Left forelimb (tissue), 1 donor: ENCODE measurements around the gene MYO18A.
"Not testable (repeated sequence)": the region's sequence is repeated elsewhere in the genome, so short reads cannot be mapped to it uniquely, and the experiment has no call there.

Experiments used
- DNase-seq: peaks from one replicate; pipeline ENCODE4 v3.0.0-alpha.2; 2018; ENCODE audit warnings: low spot score

Gene MYO18A

DNA sequence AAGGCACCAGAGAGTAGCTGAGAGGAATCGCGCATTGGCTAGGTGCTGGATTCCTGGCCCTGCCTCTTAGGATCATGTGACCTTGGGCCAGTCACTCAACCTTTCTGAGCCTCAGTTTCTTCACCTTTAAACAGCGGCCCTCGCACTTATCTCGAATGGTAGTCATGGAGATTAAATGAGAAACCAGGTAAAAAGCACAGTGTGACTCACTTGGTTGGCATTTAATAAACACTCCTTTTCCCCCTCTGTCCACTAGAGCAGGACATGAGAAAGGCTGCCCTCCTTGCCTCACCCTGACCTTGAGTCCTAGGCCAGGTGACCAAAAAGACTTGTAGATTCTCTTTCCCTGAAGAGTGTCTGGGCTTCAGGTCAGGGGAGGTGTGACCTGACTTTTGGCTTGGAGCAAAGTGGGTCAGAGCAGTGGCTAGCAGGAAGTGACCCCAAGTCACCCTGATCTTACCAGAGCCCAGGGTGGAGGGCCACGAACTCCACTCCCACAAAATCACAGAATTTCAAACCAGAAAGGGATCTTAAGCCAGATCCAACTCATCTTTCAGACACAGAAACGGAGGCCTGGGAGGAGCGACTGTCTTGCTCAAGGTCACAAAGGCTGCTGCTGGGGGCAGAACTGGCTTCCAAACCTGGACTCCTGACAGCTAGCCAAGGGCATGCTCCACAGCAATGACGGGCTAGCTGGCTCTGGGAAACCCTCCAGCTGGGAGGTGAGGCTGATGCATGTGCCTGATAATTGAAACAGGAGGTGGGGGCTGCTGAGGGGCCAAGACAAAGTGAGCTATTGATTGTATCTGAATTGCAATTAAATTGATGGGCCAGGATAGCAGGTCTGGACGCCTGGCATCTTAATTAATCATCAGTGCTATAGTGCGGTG is 72.0 kb downstream of the MYO18A start:
- DNase-seq = no peak

DNA sequence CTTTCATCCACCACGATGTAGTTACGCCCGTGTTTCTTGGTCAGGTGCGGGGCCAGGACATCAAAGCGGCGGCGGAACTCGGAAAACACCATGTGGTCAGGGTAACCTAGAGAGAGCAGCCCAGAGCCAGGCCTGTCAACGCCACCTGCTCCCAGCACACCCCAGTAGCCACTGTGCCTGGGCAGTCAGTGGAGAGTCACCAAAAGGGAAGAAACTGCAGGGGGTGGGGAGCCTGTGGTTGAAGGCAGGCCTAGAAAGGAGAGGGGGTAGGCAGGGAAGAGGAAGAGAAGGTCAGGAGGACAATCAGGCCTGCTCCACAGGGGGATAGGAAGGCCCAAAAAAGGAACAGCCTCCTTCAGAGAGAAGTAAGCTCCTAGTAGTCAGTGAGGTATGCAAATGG is 73.1 kb downstream of the MYO18A start:
- DNase-seq = no peak

DNA sequence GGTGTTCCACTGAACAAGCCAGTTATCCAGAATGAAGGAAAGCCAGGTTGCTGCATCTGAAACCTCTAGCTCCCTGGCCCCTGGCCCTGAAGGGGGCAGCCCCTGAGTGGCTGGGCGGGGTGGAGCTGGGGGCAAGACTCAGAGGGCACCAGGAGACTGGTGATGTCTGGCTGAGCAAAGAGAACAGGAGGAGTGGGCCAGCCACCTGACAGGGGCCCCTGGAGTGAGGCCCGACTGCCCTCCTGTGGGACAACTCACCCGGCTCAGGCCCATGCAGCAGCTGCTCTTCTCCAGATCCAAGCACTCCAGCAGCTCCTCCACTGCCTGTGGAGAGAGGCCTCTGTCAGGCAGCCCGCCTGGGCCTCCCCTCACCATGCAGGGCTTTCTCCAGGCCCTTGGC is 76.9 kb downstream of the MYO18A start:
- DNase-seq = no peak

DNA sequence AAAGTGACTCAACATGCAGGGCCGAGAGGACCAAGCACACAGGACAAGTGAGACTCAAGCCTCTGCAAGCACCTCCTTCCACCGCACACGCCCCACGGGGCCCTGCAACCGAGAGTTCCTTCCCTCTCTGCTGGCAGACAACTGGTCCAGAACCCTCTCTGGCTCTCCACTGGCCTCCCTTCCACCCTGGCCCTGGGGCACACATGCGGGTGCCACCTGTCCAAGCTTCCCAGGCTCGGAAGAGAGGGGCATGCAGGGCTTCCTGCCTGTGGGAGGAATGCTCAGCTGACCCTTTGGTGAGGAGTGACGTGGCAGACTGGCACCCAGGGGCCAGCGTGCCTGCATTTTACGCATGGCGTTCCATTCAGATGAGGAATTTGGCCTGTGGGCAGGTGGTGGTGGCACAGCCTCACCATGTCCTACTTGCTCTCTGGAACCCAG is 77.4 kb downstream of the MYO18A start:
- DNase-seq = no peak

DNA sequence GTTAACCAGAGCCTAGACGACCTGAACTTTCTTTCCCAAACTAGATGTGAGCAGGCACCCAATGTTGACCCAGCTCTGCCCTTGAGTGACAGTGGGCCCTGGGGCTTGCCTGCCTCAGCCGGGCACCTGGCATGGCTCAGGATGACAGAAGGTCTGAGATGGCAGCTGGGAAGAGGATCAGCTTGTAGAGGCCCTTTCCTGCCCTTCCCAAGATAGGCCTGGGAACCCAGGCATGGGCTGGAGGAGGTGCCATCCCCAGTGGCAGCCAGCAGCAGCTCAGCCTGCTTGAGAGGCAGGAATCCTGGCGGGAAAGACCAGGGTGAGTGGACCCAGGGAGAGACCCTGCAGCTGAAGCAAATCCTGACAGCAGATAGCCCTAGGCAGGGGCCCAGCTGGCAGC is 78.2 kb downstream of the MYO18A start:
- no peak for DNase-seq

DNA sequence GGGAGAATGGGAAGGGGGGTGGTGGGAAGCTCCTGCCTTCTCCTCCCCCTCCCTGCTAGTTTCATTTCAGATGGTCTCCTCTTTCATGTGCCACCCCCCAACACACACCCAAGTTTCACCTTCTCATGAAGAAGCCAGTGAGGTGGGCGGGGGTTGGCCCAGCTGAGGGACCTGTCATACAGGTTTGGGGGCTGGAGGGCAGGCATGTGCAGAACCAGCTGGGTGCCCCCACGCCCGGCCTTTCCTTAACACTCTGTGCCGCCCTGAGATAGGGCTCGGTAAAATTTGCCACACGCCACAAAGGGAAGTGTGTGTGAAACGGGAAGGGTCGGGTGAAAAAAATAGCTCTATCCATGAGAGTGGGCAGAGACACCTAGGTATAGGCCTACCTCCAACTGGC is 79.9 kb downstream of the MYO18A start:
- DNase-seq = no peak

DNA sequence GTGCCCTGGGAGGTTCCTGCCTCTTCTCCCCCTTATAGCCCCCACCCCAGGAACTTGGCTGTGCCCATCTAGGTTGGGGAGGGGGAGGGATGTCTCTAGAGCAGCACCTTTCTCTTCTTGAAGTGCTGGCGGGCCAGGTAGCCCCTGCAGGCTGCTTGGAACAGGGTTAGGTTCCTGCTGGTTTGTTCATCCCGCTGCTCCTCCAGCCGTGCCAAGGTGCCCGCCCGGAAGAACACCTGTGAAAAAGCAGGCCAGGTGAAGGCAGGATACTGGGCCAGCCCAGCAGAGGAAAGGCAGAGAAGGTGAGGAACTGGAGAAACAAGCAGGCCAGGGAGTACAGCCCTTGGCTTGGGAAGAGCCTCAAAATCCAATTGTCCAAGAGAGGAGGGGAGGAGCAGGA is 80.7 kb downstream of the MYO18A start:
- DNase-seq = no peak

DNA sequence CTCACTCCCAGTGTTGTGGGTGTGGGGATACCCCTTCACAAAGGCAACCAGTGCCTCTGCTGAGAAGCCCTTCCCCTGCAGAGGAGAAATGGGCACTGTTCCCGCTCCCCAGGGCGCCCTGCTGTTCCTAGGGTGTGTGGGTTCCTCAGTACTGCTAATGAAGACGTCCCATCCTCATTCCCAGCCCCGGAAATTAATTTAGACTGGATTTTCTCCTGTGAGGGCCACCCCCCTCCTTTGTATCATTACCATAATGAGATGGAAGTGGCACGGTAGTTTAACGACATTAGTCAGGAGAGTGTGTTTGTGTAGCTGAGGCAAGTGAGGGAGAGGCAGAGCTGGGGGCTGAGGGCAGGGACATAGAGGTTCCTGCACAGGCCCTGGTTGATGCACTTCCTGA is 84.1 kb downstream of the MYO18A start:
- DNase-seq = no peak

DNA sequence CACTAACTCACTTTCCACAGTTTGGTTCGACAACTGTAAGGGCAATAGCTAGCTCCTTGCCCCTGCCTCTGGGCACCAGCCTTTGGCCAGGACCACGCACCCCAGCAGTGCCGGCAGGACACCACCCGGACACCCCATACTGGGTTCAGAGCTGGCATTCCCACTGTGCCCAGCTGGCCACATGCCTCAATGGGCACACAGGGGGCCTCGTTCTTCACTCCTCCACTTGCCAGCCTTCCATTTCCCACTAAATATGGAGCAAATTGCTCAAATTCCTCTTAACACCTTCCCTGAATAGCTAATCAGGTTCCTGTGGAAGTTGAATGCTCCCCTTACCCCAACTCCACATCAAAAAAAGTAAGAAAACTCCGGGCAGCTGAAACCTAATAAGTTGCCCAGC is 84.8 kb downstream of the MYO18A start:
- DNase-seq = no peak

DNA sequence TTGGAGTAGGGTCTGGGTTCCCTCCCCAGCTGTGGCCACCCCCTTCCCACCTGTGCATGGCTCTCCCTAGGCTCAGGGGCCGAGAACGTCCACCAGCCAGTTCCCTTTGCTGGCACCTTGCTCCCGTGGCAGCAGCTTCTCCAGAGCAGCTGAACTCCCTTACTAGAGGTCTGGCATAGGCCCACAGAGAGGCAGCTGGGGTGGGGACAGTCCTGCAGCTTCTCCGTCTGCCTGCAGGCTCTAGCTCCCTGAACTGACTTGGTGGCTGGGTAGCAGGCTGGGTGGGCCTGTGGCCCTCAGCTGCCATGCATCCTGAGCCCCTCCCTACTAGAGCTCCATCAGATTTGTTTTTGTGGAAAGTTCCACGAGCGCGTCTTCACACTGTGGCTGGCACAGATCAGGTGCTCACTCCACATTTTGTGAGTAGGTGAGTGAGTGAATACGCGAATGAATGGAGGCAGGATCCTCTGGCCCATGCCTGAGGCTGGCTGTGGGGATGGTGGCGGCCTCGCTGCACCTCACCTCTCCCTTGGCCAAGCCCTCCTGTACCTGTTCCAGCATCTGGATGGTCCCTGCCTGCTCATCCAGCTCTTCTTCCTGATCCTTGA is 86.0 kb downstream of the MYO18A start:
- no peak for DNase-seq

DNA sequence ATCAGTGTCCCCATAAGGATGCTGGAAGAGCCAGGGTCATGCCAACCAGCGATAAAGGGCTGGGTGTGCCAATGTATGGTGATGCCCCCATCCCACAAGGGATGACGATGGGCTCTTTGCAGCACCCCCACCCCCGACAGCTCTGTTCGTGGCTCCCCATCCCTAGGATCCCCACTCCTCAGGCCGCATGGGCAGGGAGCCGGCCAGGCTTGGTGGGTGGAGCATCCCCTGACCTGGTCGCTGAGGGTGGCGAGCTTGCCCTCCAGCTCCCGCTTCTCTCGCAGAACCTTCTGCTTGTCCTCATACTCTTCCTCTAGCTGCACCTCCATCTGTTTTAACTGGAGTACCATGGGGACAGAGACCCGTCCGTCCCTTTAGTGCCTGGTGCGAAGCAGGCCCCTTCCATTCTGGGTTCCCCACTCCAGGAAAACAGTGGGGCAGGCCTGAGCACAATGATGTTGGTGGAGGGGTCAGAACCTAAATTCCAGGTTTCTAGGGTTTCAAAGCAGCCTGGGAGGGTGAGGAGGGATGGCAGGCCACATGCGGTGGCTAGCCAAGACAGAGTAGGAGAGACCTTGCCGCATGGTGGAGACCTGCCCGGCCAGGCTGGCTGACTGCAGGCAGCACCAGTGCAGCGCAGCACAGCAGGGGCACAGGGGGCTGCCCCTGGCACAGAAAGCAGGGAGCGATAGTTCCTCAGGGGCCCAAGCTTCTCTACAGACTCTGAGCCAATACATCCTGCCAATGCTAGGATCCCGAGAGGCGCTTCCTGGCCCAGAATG is 86.9 kb downstream of the MYO18A start:
- DNase-seq = no peak

DNA sequence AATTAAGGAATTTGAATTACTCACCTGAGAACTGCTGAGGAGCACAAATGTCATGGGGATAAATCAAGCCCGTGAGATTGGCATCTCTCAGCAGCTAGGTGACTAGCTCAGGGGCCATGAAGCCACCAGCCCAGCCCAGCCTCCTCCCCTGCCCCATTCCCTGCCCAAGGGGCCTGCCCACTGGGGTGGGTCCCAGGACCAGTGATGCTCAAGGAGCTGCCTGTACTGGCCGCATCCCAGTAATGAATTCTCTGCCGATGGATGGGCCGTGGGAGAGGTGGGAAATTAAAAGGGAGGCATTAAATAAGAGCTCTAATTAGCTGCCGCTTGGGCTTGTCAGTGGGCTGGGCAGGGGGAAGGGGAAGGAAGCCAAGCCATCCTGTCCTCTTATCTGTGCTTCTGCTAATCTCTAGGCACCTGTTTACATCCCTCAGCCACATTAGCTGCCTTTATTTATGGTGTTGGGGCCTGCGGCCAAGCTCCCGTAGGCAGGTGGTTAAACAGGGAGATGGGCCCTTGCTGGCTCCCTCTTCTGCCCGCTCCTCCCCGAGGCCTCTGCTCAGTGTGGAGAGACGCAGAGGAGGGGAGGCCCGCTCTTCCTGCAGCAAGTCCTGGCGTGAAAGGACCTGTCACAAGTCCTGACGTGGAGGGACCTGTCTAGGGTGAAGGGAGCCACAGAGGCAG is 88.5 kb downstream of the MYO18A start:
- DNase-seq = no peak

DNA sequence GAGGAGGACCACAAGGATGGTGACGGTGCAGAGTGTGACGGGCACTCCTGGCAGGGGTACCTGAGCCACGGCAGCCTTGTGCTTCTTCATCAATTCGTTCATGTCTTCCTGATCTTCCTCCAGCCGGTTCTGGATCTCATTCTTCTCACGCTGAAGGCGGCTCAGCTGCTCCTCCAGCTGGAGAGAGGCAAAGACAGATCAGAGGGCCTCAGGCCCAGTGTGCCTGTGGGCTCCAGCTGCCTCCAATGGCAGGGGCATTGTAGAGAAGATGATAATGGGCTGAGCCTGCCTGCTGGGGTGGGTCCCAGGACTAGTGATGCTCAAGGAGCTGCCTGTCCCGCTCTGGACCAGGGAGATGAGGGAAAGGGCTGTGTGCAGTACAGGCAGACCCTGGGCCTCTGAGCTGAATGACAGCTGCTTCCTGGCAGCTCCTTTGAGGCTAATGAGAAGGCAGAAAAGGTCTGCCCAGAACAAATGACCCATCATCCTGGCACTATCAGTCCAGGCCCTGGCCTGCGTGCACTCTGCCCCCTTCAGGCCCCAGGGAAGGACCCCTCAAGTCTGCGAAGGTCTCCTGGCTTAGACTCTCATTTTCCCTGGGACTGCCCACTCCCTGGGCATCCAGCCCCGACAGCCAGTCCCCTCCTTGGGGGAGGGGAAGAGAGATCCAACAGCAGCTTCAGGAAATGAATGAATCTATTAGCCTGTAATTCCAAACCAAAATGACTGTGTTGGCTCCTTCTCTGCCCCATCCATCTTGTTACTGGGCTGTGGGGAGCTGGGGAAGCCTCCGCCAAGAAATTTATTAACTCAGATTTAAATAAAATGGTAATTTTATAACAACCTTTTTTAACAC is 89.2 kb downstream of the MYO18A start:
- no peak for DNase-seq

DNA sequence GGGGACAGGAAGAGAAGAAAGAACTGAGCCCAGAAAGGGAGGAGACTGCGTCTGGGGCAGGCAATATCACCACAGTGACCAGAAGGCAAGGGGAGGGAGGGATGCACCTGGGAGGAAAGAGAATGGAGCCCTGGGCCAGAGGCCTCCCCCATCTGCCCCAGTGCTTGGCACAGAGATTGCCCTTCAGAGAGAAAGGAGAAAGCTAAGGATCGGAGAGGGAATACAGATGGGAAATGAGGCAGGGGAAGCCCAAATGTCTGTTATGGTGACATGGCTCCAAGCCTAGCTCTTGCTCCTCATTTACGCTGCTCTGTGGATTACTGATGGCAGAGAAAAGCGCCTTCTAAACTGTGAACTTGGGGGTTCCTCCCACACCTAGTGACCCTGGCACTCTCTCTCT is 90.1 kb downstream of the MYO18A start:
- DNase-seq = no peak

DNA sequence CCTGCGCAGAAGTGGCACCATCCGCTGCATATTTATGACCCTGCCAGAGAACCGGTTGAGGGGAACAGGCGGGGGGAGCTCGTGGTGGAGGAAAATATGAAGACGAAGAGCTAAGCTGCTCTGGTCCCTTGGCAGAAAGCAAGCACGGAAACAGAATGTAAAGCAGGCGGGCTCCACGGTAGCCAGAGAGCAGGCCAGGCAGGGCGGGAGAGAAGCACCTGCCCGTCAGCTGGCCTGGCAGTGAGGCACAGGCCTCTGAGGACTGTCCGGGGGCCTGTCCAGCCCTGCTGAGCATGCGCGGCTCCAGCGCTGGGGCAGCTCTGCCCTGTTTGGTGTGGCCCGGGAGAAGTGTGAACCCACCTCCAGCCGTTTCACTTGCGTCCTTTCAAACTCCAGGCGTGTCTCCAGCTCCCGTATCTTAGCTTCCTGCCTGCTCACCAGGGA is 90.6 kb downstream of the MYO18A start:
- no peak for DNase-seq

DNA sequence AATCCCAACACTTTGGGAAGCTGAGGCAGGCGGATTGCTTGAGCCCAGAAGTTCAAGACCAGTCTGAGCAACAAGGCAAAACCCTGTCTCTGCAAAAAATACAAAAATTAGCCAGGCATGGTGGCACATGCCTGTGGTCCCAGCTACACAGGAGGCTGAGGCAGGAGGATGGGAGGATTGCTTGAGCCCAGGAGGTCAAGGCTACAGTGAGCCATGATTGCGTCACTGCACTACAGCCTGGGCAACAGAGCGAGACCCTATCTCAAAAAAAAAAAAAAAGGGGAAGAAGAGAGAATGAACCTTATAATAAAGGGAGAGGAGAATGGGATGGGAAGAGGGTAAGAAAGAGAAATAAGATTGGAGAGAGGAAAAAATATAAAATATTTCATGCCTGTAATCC is 91.4 kb downstream of the MYO18A start:
- not testable (repeated sequence) for DNase-seq

DNA sequence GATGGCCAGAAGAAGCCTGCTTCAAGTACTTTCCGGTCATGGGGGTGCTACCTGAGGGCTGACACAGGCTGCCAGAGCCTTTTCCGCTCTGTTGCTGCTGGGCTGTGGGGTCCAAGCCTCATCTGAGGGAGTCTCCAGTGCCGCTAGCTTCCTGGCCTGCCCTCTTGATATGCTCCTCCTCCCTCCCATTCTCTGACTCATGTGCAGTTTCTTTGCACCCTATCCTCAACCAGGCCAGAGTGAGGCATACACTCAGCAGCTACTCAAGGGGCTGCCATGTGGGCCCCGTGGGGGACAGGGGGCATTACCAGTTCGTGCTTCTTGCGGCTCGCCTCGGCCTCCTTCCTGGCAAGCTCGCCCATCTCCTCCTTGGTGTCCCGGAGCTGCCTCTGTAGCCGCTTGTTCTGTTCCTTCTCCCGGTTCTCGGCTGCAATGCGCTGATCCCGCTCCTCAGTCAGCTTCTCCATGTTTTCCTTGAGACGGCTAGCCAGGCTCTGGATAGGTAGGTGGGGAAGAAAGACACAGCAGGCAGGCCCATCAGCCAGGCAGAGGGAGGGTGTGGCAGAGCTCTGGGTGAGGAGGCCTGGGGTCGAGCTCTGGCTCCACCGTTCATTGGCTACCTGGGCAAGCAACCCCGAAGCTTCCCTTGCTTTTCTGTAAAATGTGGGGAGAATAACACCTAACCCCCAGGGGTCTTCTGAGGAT is 93.4 kb downstream of the MYO18A start:
- no peak for DNase-seq

DNA sequence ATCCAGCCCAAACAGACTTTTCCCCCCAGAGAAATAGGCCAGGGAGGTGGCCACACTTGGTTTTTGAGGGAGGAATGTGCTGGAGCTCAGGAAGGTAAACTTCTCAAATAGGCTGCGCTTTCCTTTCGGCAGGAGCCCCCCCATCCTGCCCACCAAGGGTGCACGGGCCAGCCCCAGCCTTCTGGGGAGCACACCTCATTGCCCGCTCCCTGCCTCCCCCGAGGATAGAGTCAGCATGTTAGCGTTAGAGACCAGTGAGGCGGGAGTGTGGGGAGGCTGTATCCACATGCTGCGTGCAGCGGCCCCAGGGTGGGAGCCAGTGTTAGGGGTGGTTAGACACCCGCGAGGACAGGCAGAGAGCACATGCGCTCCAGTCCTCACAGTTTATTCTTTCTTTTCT is 95.0 kb downstream of the MYO18A start:
- DNase-seq = no peak

DNA sequence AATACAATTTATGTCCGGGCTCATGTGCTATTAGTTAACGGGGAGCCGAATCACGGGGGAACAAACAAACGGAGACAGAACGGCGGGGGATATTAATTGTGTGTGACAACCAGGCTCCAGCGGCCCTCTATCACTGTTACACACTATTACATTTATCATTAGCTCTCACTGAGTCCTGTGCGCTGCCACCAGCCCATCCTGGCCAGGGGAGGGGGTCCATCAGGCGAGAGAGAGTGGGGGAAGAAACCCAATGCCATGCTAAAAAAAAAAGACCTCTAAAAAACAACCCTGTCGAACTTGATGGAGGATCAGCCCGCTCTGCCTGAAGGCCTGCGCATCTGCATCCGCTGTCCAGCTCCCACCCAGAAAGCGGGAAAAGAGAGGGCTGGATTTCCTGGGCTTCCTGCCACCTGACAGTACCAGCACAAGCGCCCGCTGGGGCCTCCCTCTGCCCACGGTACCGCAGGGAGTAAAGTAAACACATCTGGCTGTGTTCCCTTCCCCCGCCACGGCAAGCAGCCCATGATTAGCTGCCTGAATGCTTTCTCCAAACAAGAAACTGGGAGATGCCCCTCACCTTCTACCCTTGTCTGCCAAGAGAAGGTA is 95.6 kb downstream of the MYO18A start:
- DNase-seq = no peak

DNA sequence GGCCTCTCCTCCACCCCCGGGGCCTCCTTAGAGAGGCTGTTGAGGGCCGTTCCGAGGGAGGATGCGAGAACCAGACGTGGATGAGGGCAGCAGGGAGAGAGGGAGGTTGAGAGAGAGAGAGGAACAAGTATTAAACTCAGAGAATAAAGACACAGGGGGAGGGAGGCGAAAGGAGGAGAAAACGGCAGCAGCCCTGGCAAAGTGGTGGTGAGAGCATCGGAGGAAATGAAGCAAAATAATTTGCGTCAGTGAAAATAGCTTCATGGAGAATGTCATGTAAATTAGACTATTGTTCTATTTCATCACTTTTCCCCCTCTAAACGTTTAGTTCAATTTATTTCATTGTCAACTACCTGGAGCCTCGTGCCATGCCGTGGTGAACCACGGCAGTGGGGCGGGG is 99.2 kb downstream of the MYO18A start:
- no peak for DNase-seq
